B cell (primary cell): ENCODE data around the gene ABCA4. TPM values are rescaled to one million over a fixed set of nuclear protein-coding genes. Genes with fewer than 3 reads are reported as not detected.

Experiments used
- ATAC-seq: fragments of 200-7000 bp; cut with Tn5 transposase; one replicate; pipeline ENCODE4 v1.10.0; 2021; ENCODE audit warnings: low read depth, mild to moderate bottlenecking, moderate number of reproducible peaks, moderate library complexity
- CTCF ChIA-PET: fragments of 350-600 bp; sonication (Branson Sonifier 250); formaldehyde crosslinking; loops from one replicate; lab custom pipeline; 2021; ENCODE audit warnings: antibody characterized with exemption, inconsistent platforms; lab: Charles Lee
- POLR2A ChIA-PET: fragments of 350-600 bp; sonication (Branson Sonifier 250); formaldehyde crosslinking; loops from one replicate; lab custom pipeline; 2021; ENCODE audit warnings: antibody characterized with exemption; lab: Charles Lee
- DNase-seq: peaks from one replicate; pipeline ENCODE4 v3.0.0; 2013
- H2AFZ ChIP-seq: 2 replicates; pipeline ENCODE4 v1.6.1; 2012; ENCODE audit warnings: mild to moderate bottlenecking, low read depth, low read length; ENCODE audit not compliant: insufficient read depth, poor library complexity, severe bottlenecking
- H3K27ac ChIP-seq, 2 donors: 1 replicate in 1 of 2; 2 replicates in 1 of 2; pipeline ENCODE4 v1.5.1; 2012 to 2013; ENCODE audit warnings: low read length in 2 of 2, mild to moderate bottlenecking in 2 of 2, moderate library complexity in 1 of 2
- H3K27me3 ChIP-seq, 4 experiments: fragments of 200-600 bp in 1 of 4; sonication (generic) in 1 of 4; replicated peaks in 1 of 4; 1 replicate in 2 of 4; 2 replicates in 2 of 4; pipeline versions ENCODE4 v1.6.1 to v1.7.0; 2013 to 2016; ENCODE audit warnings: low read length in 3 of 4, mild to moderate bottlenecking in 2 of 4, mixed read lengths in 1 of 4, moderate library complexity in 1 of 4; ENCODE audit not compliant: insufficient read depth in 4 of 4, control insufficient read depth in 3 of 4; ENCODE audit errors: control extremely low read depth in 1 of 4
- H3K36me3 ChIP-seq, 2 experiments: replicated peaks in 1 of 2; 1 replicate in 1 of 2; 2 replicates in 1 of 2; pipeline versions ENCODE4 v1.6.1 to v1.7.1; 2013; ENCODE audit warnings: low read length in 1 of 2; ENCODE audit not compliant: insufficient read depth in 2 of 2, control insufficient read depth in 1 of 2; ENCODE audit errors: control extremely low read depth in 1 of 2, extremely low read depth in 1 of 2
- H3K4me1 ChIP-seq, 2 donors: fragments of 200-600 bp in 1 of 2; sonication (generic) in 1 of 2; 1 replicate in 1 of 2; 2 replicates in 1 of 2; pipeline versions ENCODE4 v1.5.1 to v1.6.1; 2013 to 2017; ENCODE audit warnings: low read length in 2 of 2; ENCODE audit not compliant: control insufficient read depth in 2 of 2, insufficient read depth in 2 of 2
- H3K4me2 ChIP-seq: replicated peaks from 2 replicates; pipeline ENCODE3; 2012; ENCODE audit warnings: mild to moderate bottlenecking, low read depth, low read length; ENCODE audit not compliant: poor library complexity, severe bottlenecking
- H3K4me3 ChIP-seq, 5 experiments: fragments of 200-600 bp in 1 of 5; sonication (generic) in 1 of 5; 1 replicate in 3 of 5; 2 replicates in 2 of 5; pipeline versions ENCODE4 v1.5.1 to v1.7.0; 2011 to 2016; ENCODE audit warnings: low read length in 4 of 5, mild to moderate bottlenecking in 4 of 5, low read depth in 2 of 5, control low read depth in 1 of 5, moderate library complexity in 1 of 5; ENCODE audit not compliant: insufficient read depth in 1 of 5; ENCODE audit errors: control extremely low read depth in 1 of 5, extremely low read depth in 1 of 5
- H3K79me2 ChIP-seq: fragments of 200-600 bp; sonication (generic); one replicate; pipeline ENCODE4 v1.6.0; 2016; ENCODE audit warnings: low read length; ENCODE audit not compliant: control insufficient read depth, insufficient read depth
- H3K9ac ChIP-seq: fragments of 200-600 bp; sonication (generic); 2 replicates; pipeline ENCODE4 v1.6.1; 2017; ENCODE audit warnings: mild to moderate bottlenecking, low read length, moderate library complexity
- H3K9me3 ChIP-seq, 3 donors: one replicate each; pipeline versions ENCODE4 v1.6.1 to v1.7.1; 2013; ENCODE audit warnings: low read length in 2 of 3; ENCODE audit not compliant: control insufficient read depth in 2 of 3, insufficient read depth in 1 of 3; ENCODE audit errors: control extremely low read depth in 1 of 3
- H4K20me1 ChIP-seq: 2 replicates; pipeline ENCODE4 v1.6.0; 2012; ENCODE audit warnings: mild to moderate bottlenecking, low read length; ENCODE audit not compliant: insufficient read depth, control insufficient read depth, poor library complexity, severe bottlenecking
- H3K27ac Mint-ChIP-seq: one replicate; pipeline ENCODE4 v1.8.0; 2021; ENCODE audit warnings: mixed read lengths
- H3K27me3 Mint-ChIP-seq: one replicate; pipeline ENCODE4 v1.8.0; 2021; ENCODE audit warnings: mixed read lengths
- H3K4me1 Mint-ChIP-seq: one replicate; pipeline ENCODE4 v1.8.0; 2021; ENCODE audit warnings: mixed read lengths
- H3K4me3 Mint-ChIP-seq: one replicate; pipeline ENCODE4 v1.8.0; 2021; ENCODE audit warnings: mixed read lengths
- H3K9me3 Mint-ChIP-seq: one replicate; pipeline ENCODE4 v1.8.0; 2022; ENCODE audit warnings: mixed read lengths; ENCODE audit not compliant: insufficient read depth
- EZH2 ChIP-seq: IDR thresholded peaks from 2 replicates; pipeline ENCODE4 v1.6.1; 2012; ENCODE audit warnings: borderline replicate concordance, low read depth, mild to moderate bottlenecking, moderate library complexity, low read length; ENCODE audit not compliant: insufficient read depth, poor library complexity, severe bottlenecking
- WGBS: methylation state at CpG from one replicate; pipeline ENCODE4 v1.1.5; 2013; ENCODE audit warnings: missing lambda C conversion rate; ENCODE audit not compliant: insufficient coverage; 5-methylcytosine and 5-hydroxymethylcytosine counted together
- intact Hi-C: fragments of 100-400 bp; cut with micrococcal nuclease; formaldehyde crosslinking; loops from one replicate; pipeline ENCODE4 v1.10.0; 2022
- polyA plus RNA-seq: library from polyadenylated mRNA; depleted of rRNA; stranded (reverse); fragments of >200 nt; gene quantifications from 2 replicates; pipeline ENCODE4 v1.2.3, GENCODE V29; 2012
- total RNA-seq, 2 donors: library from RNA; stranded (reverse); fragments of 120-200 nt in 1 of 2; gene quantifications; 1 replicate in 1 of 2; 2 replicates in 1 of 2; pipeline versions ENCODE4 v1.2.3 to v1.2.4, GENCODE V29; 2013 to 2022
- TF ChIP-seq, protein P1 (sequence below): fragments of 200-600 bp; IDR thresholded peaks from one replicate; pipeline ENCODE4 v1.8.0; 2022; ENCODE audit warnings: antibody characterized with exemption, mild to moderate bottlenecking

The ABCA4 gene
- total and polyA plus RNA-seq, 2 donors (not counting 1 experiment from before 2014, with no cell fraction given) = not detected

DNA sequence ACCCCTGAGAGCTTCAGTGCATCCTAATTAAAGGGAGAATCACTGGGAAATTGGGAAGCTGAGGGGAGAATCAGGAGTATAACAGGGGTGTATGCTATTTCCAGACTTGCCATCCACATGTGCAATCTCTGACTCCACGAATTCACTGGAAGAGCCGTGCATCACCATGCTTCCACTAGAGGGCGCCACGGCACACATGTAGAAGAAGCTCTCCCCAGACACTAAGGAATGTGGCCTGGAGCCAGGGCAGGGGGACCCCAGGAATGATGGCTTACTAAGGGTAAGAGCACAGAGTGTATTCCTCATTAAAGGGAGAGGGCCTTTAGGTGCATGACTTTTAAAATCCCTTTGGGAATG lies 81.5 kb downstream of the ABCA4 start:
- ATAC-seq (no peak), DNase-seq (peak; percentile 51)
- intact Hi-C loops = no loop called here
- no peak overlapping the region for H3K4me3 ChIP-seq
- no peaks in the 10 kb centered on the region for H4K20me1 ChIP-seq
- Mint-ChIP-seq H3K27me3 (peaks cover 46% of the 10 kb centered on the region), H3K4me1 (peaks cover 3% of the 10 kb centered on the region), H3K4me3 (no peak overlapping the region), H3K9me3 (no peaks in the 10 kb centered on the region), H3K27ac (no peak overlapping the region)
- H3K36me3 ChIP-seq = no peaks in the 10 kb centered on the region
- ChIA-PET POLR2A (no interaction called here), CTCF (interaction anchor here (0.8 to 5.2 kb wide), 14 partner anchors 9 to 767 kb away, joined by 3 to 47 read pairs (median 4); no protein-coding TSS in a partner anchor)
- no peak overlapping the region for H2AFZ ChIP-seq
- H3K27ac ChIP-seq = no peak overlapping the region
- H3K4me1 ChIP-seq = no peaks in the 10 kb centered on the region
- H3K9ac ChIP-seq = no peak overlapping the region
- no peaks in the 10 kb centered on the region for H3K79me2 ChIP-seq
- WGBS = 0% methylated on average over 4 of the region's 4 CpGs
- H3K9me3 ChIP-seq = no peaks in the 10 kb centered on the region
- TF ChIP-seq, protein P1, sequence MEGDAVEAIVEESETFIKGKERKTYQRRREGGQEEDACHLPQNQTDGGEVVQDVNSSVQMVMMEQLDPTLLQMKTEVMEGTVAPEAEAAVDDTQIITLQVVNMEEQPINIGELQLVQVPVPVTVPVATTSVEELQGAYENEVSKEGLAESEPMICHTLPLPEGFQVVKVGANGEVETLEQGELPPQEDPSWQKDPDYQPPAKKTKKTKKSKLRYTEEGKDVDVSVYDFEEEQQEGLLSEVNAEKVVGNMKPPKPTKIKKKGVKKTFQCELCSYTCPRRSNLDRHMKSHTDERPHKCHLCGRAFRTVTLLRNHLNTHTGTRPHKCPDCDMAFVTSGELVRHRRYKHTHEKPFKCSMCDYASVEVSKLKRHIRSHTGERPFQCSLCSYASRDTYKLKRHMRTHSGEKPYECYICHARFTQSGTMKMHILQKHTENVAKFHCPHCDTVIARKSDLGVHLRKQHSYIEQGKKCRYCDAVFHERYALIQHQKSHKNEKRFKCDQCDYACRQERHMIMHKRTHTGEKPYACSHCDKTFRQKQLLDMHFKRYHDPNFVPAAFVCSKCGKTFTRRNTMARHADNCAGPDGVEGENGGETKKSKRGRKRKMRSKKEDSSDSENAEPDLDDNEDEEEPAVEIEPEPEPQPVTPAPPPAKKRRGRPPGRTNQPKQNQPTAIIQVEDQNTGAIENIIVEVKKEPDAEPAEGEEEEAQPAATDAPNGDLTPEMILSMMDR = peak; percentile 79
- no peak for TF ChIP-seq EZH2
- H3K27me3 ChIP-seq = peaks cover 0 to 18% (median 4%) of the 10 kb centered on the region in 4 experiments
- H3K4me2 ChIP-seq = no peak overlapping the region

DNA sequence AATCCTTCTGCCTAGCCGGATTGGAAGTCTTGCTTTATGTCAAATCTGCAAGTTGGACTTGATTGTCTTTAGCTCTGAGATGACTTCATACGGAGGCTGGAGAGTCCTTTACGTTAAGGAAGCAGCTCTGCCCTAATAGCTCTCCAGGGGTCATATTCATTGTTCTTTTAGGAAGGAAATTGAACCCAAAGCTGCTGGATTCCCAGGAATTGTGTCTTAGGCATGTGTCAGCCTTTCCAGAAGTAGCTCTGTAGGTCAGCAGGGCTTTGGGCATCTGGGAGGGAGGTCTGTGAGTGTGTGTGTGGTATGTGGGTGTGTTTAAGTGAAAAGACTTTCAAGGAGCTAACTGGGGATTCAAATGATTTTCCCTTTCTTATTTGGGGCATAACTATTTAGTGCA lies 82.4 kb downstream of the ABCA4 start:
- no peak overlapping the region for H2AFZ ChIP-seq
- no peaks in the 10 kb centered on the region for H3K79me2 ChIP-seq
- no peaks in the 10 kb centered on the region for H3K9me3 ChIP-seq
- Mint-ChIP-seq H3K27me3 (peaks cover 46% of the 10 kb centered on the region), H3K4me3 (no peak overlapping the region), H3K27ac (no peak overlapping the region), H3K9me3 (no peaks in the 10 kb centered on the region), H3K4me1 (no peaks in the 10 kb centered on the region)
- ChIA-PET CTCF (interaction anchor here (1.6 to 5.2 kb wide), 5 partner anchors 12 to 765 kb away, joined by 4 to 47 read pairs (median 14); no protein-coding TSS in a partner anchor), POLR2A (no interaction called here)
- H3K4me1 ChIP-seq = no peaks in the 10 kb centered on the region
- ATAC-seq = no peak
- no peak overlapping the region for H3K9ac ChIP-seq
- no peak overlapping the region for H3K27ac ChIP-seq
- H3K27me3 ChIP-seq = peaks cover 0 to 14% (median 4%) of the 10 kb centered on the region in 4 experiments
- 83% methylated on average over 3 of the region's 3 CpGs for WGBS
- intact Hi-C loops = no loop called here
- no peak for DNase-seq
- H3K4me2 ChIP-seq = no peak overlapping the region
- no peak overlapping the region for H3K4me3 ChIP-seq
- H4K20me1 ChIP-seq = no peaks in the 10 kb centered on the region
- TF ChIP-seq EZH2 = no peak
- TF ChIP-seq, protein P1 = no peak
- no peaks in the 10 kb centered on the region for H3K36me3 ChIP-seq
